Testis (tissue), 2 donors: ENCODE results near the gene RSPH10B2.
"Not testable (repeated sequence)": the region's sequence is repeated elsewhere in the genome, so short reads cannot be mapped to it uniquely, and the experiment has no call there.

ENCODE experiments used
- CTCF ChIP-seq, 3 experiments: fragments of 450-650 bp in 2 of 3; fragments of 200-600 bp in 1 of 3; sonication (generic) in 1 of 3; IDR thresholded peaks; one replicate each; pipeline ENCODE4 v1.5.1; 2016 to 2019; ENCODE audit warnings: antibody characterized with exemption in 3 of 3, mild to moderate bottlenecking in 2 of 3, moderate library complexity in 1 of 3
- POLR2A ChIP-seq: fragments of 450-650 bp; IDR thresholded peaks from one replicate; pipeline ENCODE4 v1.6.1; 2017; ENCODE audit warnings: antibody characterized with exemption, mild to moderate bottlenecking, moderate library complexity

- not testable (repeated sequence) for TF ChIP-seq POLR2A; CTCF (IDR thresholded peaks at IDR 0.05)
These were observed 24.9 kb upstream of the RSPH10B2 start for GRCh38 chr7:6728893-6729491.
